Measurements from ENCODE around the gene SEMA6D.

GRCh38 chr15:47725051-47725450 lies 7.7 kb downstream of the SEMA6D start:
- TF ChIP-seq REST (IDR thresholded peaks at IDR 0.05; ENCODE audit: borderline replicate concordance) (no peak), CTCF (IDR thresholded peaks at IDR 0.05; ENCODE audit: poor library complexity, severe bottlenecking) (no peak), MXI1 (conservative IDR thresholded peaks at IDR 0.05; ENCODE audit: poor library complexity, severe bottlenecking) (no peak), SMC3 (conservative IDR thresholded peaks at IDR 0.05; ENCODE audit: poor library complexity) (no peak), EZH2 (IDR thresholded peaks at IDR 0.05; ENCODE audit: borderline replicate concordance, insufficient read depth, low read length, poor library complexity, severe bottlenecking) (no peak), RAD21 (conservative IDR thresholded peaks at IDR 0.05) (no peak), POLR2AphosphoS5 (IDR thresholded peaks at IDR 0.05) (no peak)
